ENCODE data around the gene KPNA6.
A peak's percentile ranks its signal among the peaks of the same experiment; 100 is the strongest.

Gene KPNA6

GRCh38 chr1:32215629-32216480 lies 108.0 kb downstream of the KPNA6 start:
- DNase-seq (ENCODE audit: low read depth in 2 of 2, low spot score in 1 of 2): no peak

- no peak for DNase-seq (ENCODE audit: low read depth in 2 of 2, low spot score in 1 of 2)
Measured at GRCh38 chr1:32216566-32216965, 108.7 kb downstream of the KPNA6 start.

- DNase-seq (ENCODE audit: low read depth in 2 of 2, low spot score in 1 of 2): no peak
Measured at GRCh38 chr1:32219022-32219421, 111.2 kb downstream of the KPNA6 start.

GRCh38 chr1:32220746-32221580 lies 113.1 kb downstream of the KPNA6 start:
- no peak for DNase-seq (ENCODE audit: low read depth in 2 of 2, low spot score in 1 of 2)

- DNase-seq (ENCODE audit: low read depth in 2 of 2, low spot score in 1 of 2): no peak
Measured at GRCh38 chr1:32221581-32221979, 113.7 kb downstream of the KPNA6 start.

GRCh38 chr1:32221980-32222755 lies 114.3 kb downstream of the KPNA6 start, which contains the start of the genes EIF3I and TMEM234:
Gene EIF3I (plus strand): TSS chr1:32222407. CDS start chr1:32222442, 35 bp downstream.
Gene TMEM234 (minus strand): TSS chr1:32222353. CDS start chr1:32222322, 31 bp downstream.
- DNase-seq (ENCODE audit: low read depth in 2 of 2, low spot score in 1 of 2): peak; percentile 75 to 86

- no peak for DNase-seq (ENCODE audit: low read depth in 2 of 2, low spot score in 1 of 2)
Measured at GRCh38 chr1:32223683-32224082, 115.8 kb downstream of the KPNA6 start.

- DNase-seq (ENCODE audit: low read depth in 2 of 2, low spot score in 1 of 2): no peak
Measured at GRCh38 chr1:32224285-32224684, 116.4 kb downstream of the KPNA6 start.
